Measurements from ENCODE around the gene TMEM154. TPM values are rescaled to one million over a fixed set of nuclear protein-coding genes. Genes with fewer than 3 reads are reported as not detected.

Gene TMEM154
- total RNA-seq, 2 experiments from 2014 or later, result 13.6 to 16.7 TPM

DNA sequence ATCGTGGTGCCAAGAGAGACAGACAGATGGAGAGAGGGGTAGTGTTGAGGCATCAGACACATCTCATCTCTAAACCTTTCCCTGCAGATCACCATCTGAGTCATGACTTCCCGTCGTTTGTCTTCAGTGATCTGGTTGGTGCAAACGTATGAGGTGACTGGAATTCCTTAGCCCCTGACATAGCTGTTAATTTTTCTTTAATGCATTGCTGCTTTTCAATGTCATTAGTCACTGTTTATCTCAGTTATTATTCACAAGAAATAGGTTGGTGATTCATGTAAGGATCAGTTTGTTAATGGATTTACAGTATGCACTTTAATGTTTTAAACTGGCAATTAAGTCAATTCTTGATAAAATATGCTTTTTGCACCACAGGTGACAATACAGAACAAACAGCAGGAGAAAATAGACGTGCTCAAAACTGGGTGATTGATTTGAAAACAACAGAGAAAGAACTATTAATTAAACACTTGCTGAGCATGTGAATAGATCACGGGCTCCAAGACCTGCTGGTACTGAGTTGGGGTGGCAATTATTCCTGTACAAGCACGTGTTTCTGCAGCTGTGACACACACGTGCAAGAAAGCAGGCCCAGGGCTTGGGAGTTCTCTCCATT is 1.3 kb upstream of the TMEM154 start:
- H3K27me3 ChIP-seq (ENCODE audit: control insufficient read depth in 1 of 2, insufficient read depth in 2 of 2, low read length in 2 of 2), result no peaks in the 10 kb centered on the region
- ChIA-PET CTCF (no interaction called here), POLR2A (no interaction called here)
- no peaks in the 10 kb centered on the region for H3K27me3 Mint-ChIP-seq
- ATAC-seq (ENCODE audit: poor library complexity) (no peak), DNase-seq (peak in 2 of 14 experiments; percentile 15 to 27)
- intact Hi-C loops (cut with DNase I, micrococcal nuclease), result loop anchor here in 1 of 2 experiments (5.0 to 10.0 kb wide), 2 partner anchors 96 to 1276 kb away; partner anchors contain the start of genes ARFIP1, FHIP1A and TIGD4
- peak overlapping the region; percentile 98 for H3K27ac Mint-ChIP-seq
- peaks cover 26% of the 10 kb centered on the region for H3K4me1 ChIP-seq (ENCODE audit: insufficient read depth, low read length)
- H3K9me3 Mint-ChIP-seq, result no peaks in the 10 kb centered on the region
- H3K9me3 ChIP-seq (ENCODE audit: control insufficient read depth in 1 of 2, insufficient read depth in 1 of 2, low read length in 2 of 2), result no peaks in the 10 kb centered on the region
- no peak for TF ChIP-seq CTCF (IDR thresholded peaks at IDR 0.05)
- peaks cover 17% of the 10 kb centered on the region for H3K36me3 Mint-ChIP-seq (ENCODE audit: low read depth)
- H3K4me1 Mint-ChIP-seq (ENCODE audit: low read depth), result peaks cover 47% of the 10 kb centered on the region
- no peaks in the 10 kb centered on the region for H3K36me3 ChIP-seq (ENCODE audit: insufficient read depth, low read length)
- peak overlapping the region; percentile 78 for H3K4me3 Mint-ChIP-seq
- H3K27ac ChIP-seq (ENCODE audit: low read depth in 1 of 2, low read length in 2 of 2), result no peak overlapping the region
- H3K4me3 ChIP-seq (ENCODE audit: low read length), result no peak overlapping the region

- Histone ChIP-seq H3K27me3 (ENCODE audit: control insufficient read depth in 1 of 2, insufficient read depth in 2 of 2, low read length in 2 of 2) (no peaks in the 10 kb centered on the region), H3K36me3 (ENCODE audit: insufficient read depth, low read length) (peaks cover 6% of the 10 kb centered on the region), H3K9me3 (ENCODE audit: control insufficient read depth in 1 of 2, insufficient read depth in 1 of 2, low read length in 2 of 2) (no peaks in the 10 kb centered on the region), H3K27ac (ENCODE audit: low read depth in 1 of 2, low read length in 2 of 2) (no peak overlapping the region), H3K4me3 (ENCODE audit: low read length) (peak overlapping the region; percentile 88), H3K4me1 (ENCODE audit: insufficient read depth, low read length) (peaks cover 33% of the 10 kb centered on the region)
- ChIA-PET POLR2A (interaction anchor here (0.6 to 3.1 kb wide), 6 partner anchors 14 to 224 kb away, joined by 3 to 44 read pairs (median 6); partner anchors contain the start of genes ARFIP1, FBXW7 and TIGD4), CTCF (interaction anchor here (1.2 to 1.6 kb wide), 4 partner anchors 13 to 178 kb away, joined by 3 to 4 read pairs (median 3); partner anchors contain the start of gene FBXW7)
- no peak for DNase-seq
- Mint-ChIP-seq H3K36me3 (ENCODE audit: low read depth) (peaks cover 31% of the 10 kb centered on the region), H3K27ac (peak overlapping the region; percentile 98), H3K4me1 (ENCODE audit: low read depth) (peaks cover 52% of the 10 kb centered on the region), H3K9me3 (no peaks in the 10 kb centered on the region), H3K4me3 (peak overlapping the region; percentile 97), H3K27me3 (no peaks in the 10 kb centered on the region)
- intact Hi-C loops (cut with DNase I, micrococcal nuclease), result loop anchor here in 1 of 2 experiments (5.0 kb wide), 1 partner anchor 142 kb away; the partner anchor contains the start of gene FBXW7
- no peak for ATAC-seq (ENCODE audit: poor library complexity)
- TF ChIP-seq CTCF (IDR thresholded peaks at IDR 0.05), result no peak
Measured at GRCh38 chr4:152678841-152679240, 956 bp downstream of the TMEM154 start.

DNA sequence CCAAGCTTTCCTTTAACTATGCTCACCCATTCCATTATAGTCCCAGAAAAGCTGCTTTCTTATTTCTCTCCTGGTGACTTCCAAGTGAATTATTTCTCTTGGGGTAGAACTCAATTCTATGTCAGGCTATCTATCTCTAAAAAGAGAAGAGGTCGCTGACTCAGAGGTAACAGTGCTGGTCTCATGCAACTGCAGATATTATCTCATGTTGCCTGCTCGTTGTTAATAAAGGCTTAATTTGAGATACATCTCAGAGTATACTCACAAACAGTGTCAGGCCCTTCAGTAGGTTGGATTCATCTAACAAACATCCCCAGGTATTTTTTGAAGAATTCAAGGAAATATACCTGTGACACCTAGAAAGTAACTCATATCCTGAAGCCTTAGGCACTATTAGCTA is 2.7 kb downstream of the TMEM154 start:
- peaks cover 33% of the 10 kb centered on the region for H3K4me1 ChIP-seq (ENCODE audit: insufficient read depth, low read length)
- DNase-seq (no peak), ATAC-seq (ENCODE audit: poor library complexity) (no peak)
- ChIA-PET CTCF (no interaction called here), POLR2A (no interaction called here)
- Mint-ChIP-seq H3K36me3 (ENCODE audit: low read depth) (peaks cover 39% of the 10 kb centered on the region), H3K9me3 (no peaks in the 10 kb centered on the region), H3K4me3 (peak overlapping the region; percentile 57), H3K27ac (peak overlapping the region; percentile 4), H3K4me1 (ENCODE audit: low read depth) (peaks cover 56% of the 10 kb centered on the region), H3K27me3 (no peaks in the 10 kb centered on the region)
- no peak for TF ChIP-seq CTCF (IDR thresholded peaks at IDR 0.05)
- intact Hi-C loops (cut with DNase I, micrococcal nuclease), result loop anchor here in 1 of 2 experiments (5.0 kb wide), 1 partner anchor 140 kb away; the partner anchor contains the start of gene FBXW7
- peaks cover 6% of the 10 kb centered on the region for H3K36me3 ChIP-seq (ENCODE audit: insufficient read depth, low read length)
- H3K27me3 ChIP-seq (ENCODE audit: control insufficient read depth in 1 of 2, insufficient read depth in 2 of 2, low read length in 2 of 2), result no peaks in the 10 kb centered on the region
- H3K4me3 ChIP-seq (ENCODE audit: low read length), result no peak overlapping the region
- no peak overlapping the region for H3K27ac ChIP-seq (ENCODE audit: low read depth in 1 of 2, low read length in 2 of 2)
- no peaks in the 10 kb centered on the region for H3K9me3 ChIP-seq (ENCODE audit: control insufficient read depth in 1 of 2, insufficient read depth in 1 of 2, low read length in 2 of 2)
